Measurements from ENCODE around the gene ZNF638. TPM values are rescaled to one million over a fixed set of nuclear protein-coding genes. Genes with fewer than 3 reads are reported as not detected.

ZNF638 gene
- total and polyA plus RNA-seq, 2 donors (not counting 3 experiments of a cell fraction or from before 2014, with no cell fraction given), result 36.4 to 111 TPM

GRCh38 chr2:71332435-71332796, 834 bp downstream of the ZNF638 start:
- intact Hi-C loops (cut with micrococcal nuclease), result loop anchor here (2.0 to 10.0 kb wide), 6 partner anchors 56 to 175 kb away; partner anchors contain the start of gene PAIP2B
- no peak for FAIRE-seq

More at GRCh38 chr2:71332435-71332796, 834 bp downstream of the ZNF638 start:
- ChIA-PET CTCF (interaction anchor here (0.9 to 5.2 kb wide), 18 partner anchors 8 to 175 kb away, joined by 3 to 118 read pairs (median 4); partner anchors contain the start of gene PAIP2B), POLR2A (interaction anchor here (1.2 kb wide), 1 partner anchor 33 kb away, joined by 7 read pairs; no protein-coding TSS in a partner anchor)
- Histone ChIP-seq H3K4me3 (replicated peaks in 1 of 3; ENCODE audit: insufficient read depth in 1 of 3, low read depth in 1 of 3, low read length in 3 of 3) (peak overlapping the region; percentile 66 to 98 (median 81)), H3K4me1 (ENCODE audit: control insufficient read depth, extremely low read depth, insufficient read depth, low read length) (peaks cover 14% of the 10 kb centered on the region), H3K36me3 (ENCODE audit: control insufficient read depth in 2 of 2, extremely low read depth in 1 of 2, insufficient read depth in 2 of 2, low read length in 2 of 2) (no peaks in the 10 kb centered on the region), H2AFZ (ENCODE audit: low read depth, low read length) (peak overlapping the region; percentile 60), H3K27me3 (ENCODE audit: control insufficient read depth in 2 of 2, insufficient read depth in 2 of 2, low read length in 2 of 2) (no peaks in the 10 kb centered on the region), H3K4me2 (ENCODE audit: insufficient read depth, low read length) (peak overlapping the region; percentile 99), H3K27ac (ENCODE audit: insufficient read depth, low read depth, low read length) (peak overlapping the region; percentile 70), H3K9me1 (replicated peaks; ENCODE audit: control insufficient read depth, extremely low read depth, insufficient read depth, low read length) (no peaks in the 10 kb centered on the region), H4K20me1 (replicated peaks; ENCODE audit: control insufficient read depth, extremely low read depth, insufficient read depth, low read length) (peaks cover 9% of the 10 kb centered on the region), H3K9ac (replicated peaks; ENCODE audit: extremely low read depth, insufficient read depth, low read length) (peak overlapping the region; percentile 88), H3K79me2 (ENCODE audit: control insufficient read depth, insufficient read depth, low read length) (peaks cover 53% of the 10 kb centered on the region), H3K9me3 (replicated peaks; ENCODE audit: control insufficient read depth, insufficient read depth, low read length) (no peaks in the 10 kb centered on the region)
- no peak for DNase-seq (ENCODE audit: low read depth, low spot score)
- TF ChIP-seq FOS (IDR thresholded peaks at IDR 0.05; ENCODE audit: borderline replicate concordance, insufficient read depth, low read length) (no peak), JUN (IDR thresholded peaks at IDR 0.05; ENCODE audit: borderline replicate concordance, insufficient read depth, insufficient read length, low read depth) (no peak), MYC (IDR thresholded peaks at IDR 0.05; ENCODE audit: low read depth, low read length) (no peak), GATA2 (IDR thresholded peaks at IDR 0.05; ENCODE audit: insufficient read depth, insufficient read length, low read depth, low read length) (no peak), POLR2A (IDR thresholded peaks at IDR 0.05; ENCODE audit: low read depth, low read length) (no peak), EZH2 (IDR thresholded peaks at IDR 0.05; ENCODE audit: borderline replicate concordance, low read depth, low read length, severe bottlenecking) (no peak), POLR2AphosphoS5 (IDR thresholded peaks at IDR 0.05; ENCODE audit: insufficient read depth, low read depth, low read length) (no peak), MAX (IDR thresholded peaks at IDR 0.05; ENCODE audit: insufficient read depth, insufficient read length) (no peak), CTCF (IDR thresholded peaks at IDR 0.05; ENCODE audit: extremely low read depth in 1 of 2, insufficient read depth in 1 of 2, low read depth in 1 of 2, low read length in 2 of 2) (no peak)
- BruUV-seq (replicated peaks), result no TSS peak
- dilution Hi-C loops (cut with MboI; ENCODE audit: extremely low pct_ligation_motif_present, low sequenced_read_pairs), result no loop called here

Data from endothelial cell of umbilical vein (primary cell).